Measurements from ENCODE around the gene PRKCA.
A peak's percentile ranks its signal among the peaks of the same experiment; 100 is the strongest.

Gene PRKCA

GRCh38 chr17:66562119-66562518 is 259.7 kb downstream of the PRKCA start:
- CTCF ChIA-PET: interaction anchor here (0.6 to 0.7 kb wide), 2 partner anchors 143 to 447 kb away, joined by 3 read pairs; no protein-coding TSS in a partner anchor
- POLR2A ChIA-PET (ENCODE audit: low non-redundant PET): no interaction called here
- no peak overlapping the region for H3K27ac ChIP-seq
- no peak for TF ChIP-seq CTCF (conservative IDR thresholded peaks at IDR 0.05; ENCODE audit: low read depth)
- no peak for DNase-seq (ENCODE audit: low spot score)

GRCh38 chr17:66564992-66565465 is 262.6 kb downstream of the PRKCA start:
- ChIA-PET POLR2A (ENCODE audit: low non-redundant PET) (no interaction called here), CTCF (no interaction called here)
- TF ChIP-seq CTCF (conservative IDR thresholded peaks at IDR 0.05; ENCODE audit: low read depth): no peak

GRCh38 chr17:66567234-66568170 is 265.1 kb downstream of the PRKCA start:
- peak overlapping the region; percentile 38; the same call in 1 of the 2 replicates for H3K27ac ChIP-seq

More at GRCh38 chr17:66564992-66565465, 262.6 kb downstream of the PRKCA start:
- DNase-seq (ENCODE audit: low spot score): no peak
- H3K27ac ChIP-seq: no peak overlapping the region

GRCh38 chr17:66569572-66569971 is 267.2 kb downstream of the PRKCA start:
- POLR2A ChIA-PET (ENCODE audit: low non-redundant PET): no interaction called here
- TF ChIP-seq CTCF (conservative IDR thresholded peaks at IDR 0.05; ENCODE audit: low read depth): no peak
- CTCF ChIA-PET: interaction anchor here (0.6 kb wide), 1 partner anchor 246 kb away, joined by 3 read pairs; no protein-coding TSS in a partner anchor
- H3K27ac ChIP-seq: no peak overlapping the region
- DNase-seq (ENCODE audit: low spot score): no peak

More at GRCh38 chr17:66567234-66568170, 265.1 kb downstream of the PRKCA start:
- peak; percentile 63 for DNase-seq (ENCODE audit: low spot score)
- CTCF ChIA-PET: interaction anchor here (0.6 to 1.2 kb wide), 7 partner anchors 106 to 374 kb away, joined by 3 to 7 read pairs (median 4); no protein-coding TSS in a partner anchor
- POLR2A ChIA-PET (ENCODE audit: low non-redundant PET): no interaction called here
- TF ChIP-seq CTCF (conservative IDR thresholded peaks at IDR 0.05; ENCODE audit: low read depth): peak; percentile 85

- CTCF ChIA-PET: interaction anchor here (0.5 kb wide), 1 partner anchor 10 kb away, joined by 3 read pairs; no protein-coding TSS in a partner anchor
- no peak for TF ChIP-seq CTCF (conservative IDR thresholded peaks at IDR 0.05; ENCODE audit: low read depth)
- H3K27ac ChIP-seq: no peak overlapping the region
- POLR2A ChIA-PET (ENCODE audit: low non-redundant PET): no interaction called here
- no peak for DNase-seq (ENCODE audit: low spot score)
Measured at GRCh38 chr17:66570447-66571195, 268.2 kb downstream of the PRKCA start.

- no peak for DNase-seq (ENCODE audit: low spot score)
- no peak overlapping the region for H3K27ac ChIP-seq
- POLR2A ChIA-PET (ENCODE audit: low non-redundant PET): no interaction called here
- CTCF ChIA-PET: no interaction called here
- no peak for TF ChIP-seq CTCF (conservative IDR thresholded peaks at IDR 0.05; ENCODE audit: low read depth)
Measured at GRCh38 chr17:66571745-66572144, 269.3 kb downstream of the PRKCA start.
